ENCODE measurements around the gene ADCY4.

ADCY4 gene

DNA sequence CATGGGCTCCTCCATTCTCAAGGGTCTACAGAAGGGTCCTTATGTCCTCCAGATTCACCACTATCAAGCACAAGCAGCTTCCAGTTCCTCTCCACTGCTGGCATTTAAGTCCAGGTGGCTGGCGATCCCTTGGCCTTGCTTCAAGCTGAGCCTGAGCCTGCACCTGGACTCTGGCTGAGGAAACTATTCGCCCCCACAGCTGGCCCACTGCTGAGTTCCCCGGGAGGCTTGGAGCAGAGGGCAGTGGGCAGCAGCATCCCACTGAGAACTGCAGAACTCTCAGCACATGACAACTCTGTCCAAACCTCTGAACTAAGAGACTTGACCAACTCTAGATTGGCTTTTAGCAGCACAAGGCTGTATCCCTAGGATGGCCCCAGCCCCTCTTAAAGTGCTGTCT is 52.1 kb downstream of the ADCY4 start:
- Histone ChIP-seq H3K27me3 (ENCODE audit: insufficient read depth, insufficient read length) (no peaks in the 10 kb centered on the region), H3K9me3 (ENCODE audit: insufficient read depth, low read length) (no peaks in the 10 kb centered on the region), H3K36me3 (ENCODE audit: insufficient read depth, insufficient read length, low read length) (no peaks in the 10 kb centered on the region), H3K4me1 (ENCODE audit: insufficient read depth, insufficient read length) (peaks cover 4% of the 10 kb centered on the region), H3K9ac (ENCODE audit: insufficient read length, low read depth) (no peak overlapping the region), H3K4me3 (ENCODE audit: insufficient read length, low read depth) (no peak overlapping the region)
- DNase-seq (ENCODE audit: low read depth, low spot score) = no peak
- no peak for TF ChIP-seq ZNF274 (IDR thresholded peaks at IDR 0.05; ENCODE audit: low read depth, low read length)
- no peak for TF ChIP-seq YY1 (IDR thresholded peaks at IDR 0.05; ENCODE audit: insufficient read depth, insufficient read length)
- no peak for TF ChIP-seq SUZ12 (IDR thresholded peaks at IDR 0.05; ENCODE audit: extremely low read depth, insufficient read depth, insufficient read length)

DNA sequence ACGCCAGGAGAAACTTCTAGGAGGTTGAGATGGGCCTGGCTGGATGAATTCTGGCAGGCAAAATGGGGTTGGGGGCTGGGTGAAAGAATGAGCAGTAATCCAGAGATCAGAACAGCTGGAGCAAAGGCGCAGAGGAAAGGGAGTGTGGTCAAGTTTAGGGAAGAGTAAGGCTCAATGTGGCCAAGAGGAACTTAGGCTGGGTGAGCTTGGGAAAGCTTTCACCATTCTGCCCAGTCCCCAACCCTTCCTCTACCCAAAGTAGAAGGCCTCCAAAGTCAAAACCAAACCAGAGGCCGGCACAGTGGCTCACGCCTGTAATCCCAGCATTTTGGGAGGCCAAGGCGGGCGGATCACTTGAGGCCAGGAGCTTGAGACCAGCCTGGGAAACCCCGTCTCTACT is 53.2 kb downstream of the ADCY4 start:
- no peaks in the 10 kb centered on the region for H3K27me3 ChIP-seq (ENCODE audit: insufficient read depth, insufficient read length)
- no peak for TF ChIP-seq ZNF274 (IDR thresholded peaks at IDR 0.05; ENCODE audit: low read depth, low read length)
- TF ChIP-seq YY1 (IDR thresholded peaks at IDR 0.05; ENCODE audit: insufficient read depth, insufficient read length) = no peak
- no peak for TF ChIP-seq SUZ12 (IDR thresholded peaks at IDR 0.05; ENCODE audit: extremely low read depth, insufficient read depth, insufficient read length)
- no peaks in the 10 kb centered on the region for H3K36me3 ChIP-seq (ENCODE audit: insufficient read depth, insufficient read length, low read length)
- H3K9me3 ChIP-seq (ENCODE audit: insufficient read depth, low read length) = no peaks in the 10 kb centered on the region
- H3K9ac ChIP-seq (ENCODE audit: insufficient read length, low read depth) = no peak overlapping the region
- peaks cover 4% of the 10 kb centered on the region for H3K4me1 ChIP-seq (ENCODE audit: insufficient read depth, insufficient read length)
- no peak for DNase-seq (ENCODE audit: low read depth, low spot score)
- H3K4me3 ChIP-seq (ENCODE audit: insufficient read length, low read depth) = no peak overlapping the region

DNA sequence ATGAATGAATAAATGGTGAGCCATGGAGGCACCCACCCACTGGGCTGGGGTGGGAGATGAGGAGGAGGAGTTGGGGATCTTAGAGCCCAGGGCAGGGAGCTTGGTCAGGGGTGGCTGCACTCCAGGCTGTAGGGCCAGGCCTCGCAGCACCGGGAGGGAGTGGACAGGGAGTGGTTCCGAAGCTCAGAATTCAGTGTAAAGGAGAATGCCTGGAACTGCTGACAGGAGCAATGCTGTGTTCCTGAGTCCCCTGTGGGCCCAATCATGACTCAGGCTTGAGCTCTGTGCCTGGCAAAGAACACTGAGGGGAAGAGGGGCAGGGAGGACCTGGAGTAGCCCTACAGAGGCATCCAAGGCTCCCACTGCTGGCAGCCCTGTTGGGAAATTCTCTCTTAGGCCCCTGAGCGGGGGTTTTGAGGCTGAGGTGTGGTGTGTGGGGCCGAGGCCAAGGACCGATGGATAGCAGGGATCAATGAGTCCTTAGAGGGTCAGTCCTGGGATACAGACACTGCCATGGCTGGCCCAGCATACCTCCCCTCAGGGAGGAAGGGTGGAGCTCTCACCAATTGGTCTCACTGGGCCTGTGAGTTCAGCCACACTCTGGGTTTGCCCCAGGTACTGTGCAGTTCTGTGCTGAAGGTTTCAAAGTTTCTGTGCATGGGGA is 53.9 kb downstream of the ADCY4 start:
- H3K36me3 ChIP-seq (ENCODE audit: insufficient read depth, insufficient read length, low read length) = no peaks in the 10 kb centered on the region
- TF ChIP-seq SUZ12 (IDR thresholded peaks at IDR 0.05; ENCODE audit: extremely low read depth, insufficient read depth, insufficient read length) = no peak
- TF ChIP-seq YY1 (IDR thresholded peaks at IDR 0.05; ENCODE audit: insufficient read depth, insufficient read length) = no peak
- no peak for TF ChIP-seq ZNF274 (IDR thresholded peaks at IDR 0.05; ENCODE audit: low read depth, low read length)
- H3K9me3 ChIP-seq (ENCODE audit: insufficient read depth, low read length) = no peaks in the 10 kb centered on the region
- no peak for DNase-seq (ENCODE audit: low read depth, low spot score)
- no peaks in the 10 kb centered on the region for H3K27me3 ChIP-seq (ENCODE audit: insufficient read depth, insufficient read length)
- peaks cover 4% of the 10 kb centered on the region for H3K4me1 ChIP-seq (ENCODE audit: insufficient read depth, insufficient read length)
- no peak overlapping the region for H3K9ac ChIP-seq (ENCODE audit: insufficient read length, low read depth)
- H3K4me3 ChIP-seq (ENCODE audit: insufficient read length, low read depth) = no peak overlapping the region

DNA sequence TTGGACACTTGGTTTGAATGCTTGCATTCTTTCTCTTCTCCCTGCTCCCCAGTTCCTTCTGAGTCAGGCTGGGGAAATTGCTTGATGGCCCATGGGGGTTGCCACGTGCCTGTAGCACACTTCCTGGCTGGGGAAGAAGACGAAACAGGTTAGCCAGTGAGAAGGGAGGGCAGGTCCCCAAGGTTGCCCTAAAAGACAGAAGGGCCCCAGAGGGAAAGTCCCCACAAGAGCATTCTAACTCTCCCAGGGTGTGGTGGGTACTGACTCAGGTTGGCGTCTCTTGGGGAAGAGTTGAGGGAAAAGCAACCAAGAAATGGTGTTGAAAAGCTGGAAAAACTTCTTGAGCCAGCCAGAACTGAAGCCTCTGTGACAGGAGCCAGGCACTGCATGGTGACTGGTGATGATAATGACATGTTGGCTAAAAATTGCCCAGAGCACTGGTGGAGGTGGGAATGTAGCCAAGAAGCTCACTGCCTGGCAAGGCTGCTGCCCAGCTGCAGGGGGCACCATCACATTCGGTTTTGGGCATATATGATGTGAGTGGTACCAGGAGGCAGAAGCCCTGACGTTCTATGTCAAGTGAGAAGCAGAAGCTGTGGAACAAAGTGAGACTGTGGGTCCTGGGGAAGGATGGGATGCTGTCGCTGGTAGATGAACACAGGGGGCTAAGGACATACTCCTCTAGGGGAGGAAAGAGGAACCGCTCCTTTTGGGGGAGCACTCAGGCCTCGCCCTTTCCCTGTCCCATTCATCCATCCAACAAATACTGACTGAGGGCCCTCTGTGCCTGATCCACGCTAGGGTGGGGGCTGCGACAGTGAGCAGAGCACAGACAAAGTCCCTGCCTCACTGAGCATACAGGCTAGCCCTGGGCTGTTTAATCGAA is 55.3 kb downstream of the ADCY4 start:
- no peak for DNase-seq (ENCODE audit: low read depth, low spot score)
- no peak overlapping the region for H3K4me3 ChIP-seq (ENCODE audit: insufficient read length, low read depth)
- no peaks in the 10 kb centered on the region for H3K36me3 ChIP-seq (ENCODE audit: insufficient read depth, insufficient read length, low read length)
- H3K9ac ChIP-seq (ENCODE audit: insufficient read length, low read depth) = no peak overlapping the region
- no peaks in the 10 kb centered on the region for H3K27me3 ChIP-seq (ENCODE audit: insufficient read depth, insufficient read length)
- TF ChIP-seq SUZ12 (IDR thresholded peaks at IDR 0.05; ENCODE audit: extremely low read depth, insufficient read depth, insufficient read length) (no peak), YY1 (IDR thresholded peaks at IDR 0.05; ENCODE audit: insufficient read depth, insufficient read length) (no peak), ZNF274 (IDR thresholded peaks at IDR 0.05; ENCODE audit: low read depth, low read length) (no peak)
- peaks cover 4% of the 10 kb centered on the region for H3K4me1 ChIP-seq (ENCODE audit: insufficient read depth, insufficient read length)
- no peaks in the 10 kb centered on the region for H3K9me3 ChIP-seq (ENCODE audit: insufficient read depth, low read length)

DNA sequence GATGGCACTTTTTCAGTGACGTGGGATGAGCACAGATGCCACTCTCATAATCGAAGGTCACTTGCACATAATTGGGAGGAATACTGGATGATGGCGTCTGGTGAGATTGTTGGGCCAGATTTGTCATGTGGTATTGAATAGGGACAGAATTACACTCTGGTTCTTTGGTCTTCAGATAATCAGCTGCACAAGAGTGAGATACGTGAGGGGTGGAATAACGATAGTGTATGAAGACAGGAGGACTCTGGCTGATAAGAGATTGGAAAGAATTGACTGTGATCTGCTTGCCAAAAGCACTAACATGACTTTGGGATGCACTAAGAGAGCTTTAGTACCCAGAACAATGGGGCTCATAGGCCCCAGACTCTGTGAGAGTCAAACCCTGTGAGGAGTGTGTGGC is 56.4 kb downstream of the ADCY4 start:
- H3K27me3 ChIP-seq (ENCODE audit: insufficient read depth, insufficient read length) = no peaks in the 10 kb centered on the region
- H3K9me3 ChIP-seq (ENCODE audit: insufficient read depth, low read length) = no peaks in the 10 kb centered on the region
- TF ChIP-seq YY1 (IDR thresholded peaks at IDR 0.05; ENCODE audit: insufficient read depth, insufficient read length) = no peak
- no peak for TF ChIP-seq ZNF274 (IDR thresholded peaks at IDR 0.05; ENCODE audit: low read depth, low read length)
- no peak for TF ChIP-seq SUZ12 (IDR thresholded peaks at IDR 0.05; ENCODE audit: extremely low read depth, insufficient read depth, insufficient read length)

DNA sequence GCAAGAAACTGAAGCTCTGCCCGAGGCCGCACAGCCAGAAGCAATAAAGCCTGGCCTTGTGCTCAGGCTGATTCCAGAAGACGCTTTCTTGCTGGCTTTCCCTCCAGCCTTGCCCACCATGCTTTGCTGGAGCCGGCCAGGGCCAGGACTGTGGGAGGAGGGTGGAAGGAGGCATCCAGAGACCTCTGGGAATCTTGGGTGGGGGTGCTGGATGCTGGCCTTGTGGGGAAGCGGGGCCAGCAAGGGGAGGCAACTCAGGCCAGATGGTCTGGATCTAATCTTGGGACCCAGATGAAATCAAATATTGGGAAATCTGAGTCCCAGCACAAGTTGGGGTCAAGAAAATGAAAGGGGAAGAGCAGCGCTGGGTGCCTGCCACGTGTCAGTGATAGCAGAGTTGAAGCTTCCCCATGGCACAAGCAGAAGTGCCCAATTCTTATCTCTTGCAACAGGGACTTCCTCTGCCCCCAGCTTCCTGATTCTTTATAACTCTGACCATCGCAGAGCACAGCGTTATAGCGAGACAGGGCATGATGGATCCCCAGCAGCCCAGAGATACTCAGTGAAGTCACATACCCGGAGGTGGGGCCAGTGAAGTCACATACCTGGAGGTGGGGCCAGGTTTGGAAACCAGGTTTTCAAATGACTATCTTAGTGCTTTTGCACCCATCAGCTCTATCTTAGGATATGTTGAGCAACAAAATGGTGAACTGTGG is 57.1 kb downstream of the ADCY4 start:
- no peak for DNase-seq (ENCODE audit: low read depth, low spot score)
- TF ChIP-seq SUZ12 (IDR thresholded peaks at IDR 0.05; ENCODE audit: extremely low read depth, insufficient read depth, insufficient read length) = no peak
- TF ChIP-seq ZNF274 (IDR thresholded peaks at IDR 0.05; ENCODE audit: low read depth, low read length) = no peak
- no peak for TF ChIP-seq YY1 (IDR thresholded peaks at IDR 0.05; ENCODE audit: insufficient read depth, insufficient read length)

More for the DNA sequence above, 56.4 kb downstream of the ADCY4 start:
- peaks cover 3% of the 10 kb centered on the region for H3K36me3 ChIP-seq (ENCODE audit: insufficient read depth, insufficient read length, low read length)
- H3K4me1 ChIP-seq (ENCODE audit: insufficient read depth, insufficient read length) = peaks cover 4% of the 10 kb centered on the region
- DNase-seq (ENCODE audit: low read depth, low spot score) = no peak
- no peak overlapping the region for H3K4me3 ChIP-seq (ENCODE audit: insufficient read length, low read depth)
- H3K9ac ChIP-seq (ENCODE audit: insufficient read length, low read depth) = no peak overlapping the region

More for the DNA sequence above, 57.1 kb downstream of the ADCY4 start:
- no peaks in the 10 kb centered on the region for H3K27me3 ChIP-seq (ENCODE audit: insufficient read depth, insufficient read length)
- H3K36me3 ChIP-seq (ENCODE audit: insufficient read depth, insufficient read length, low read length) = peaks cover 4% of the 10 kb centered on the region
- H3K4me1 ChIP-seq (ENCODE audit: insufficient read depth, insufficient read length) = peaks cover 4% of the 10 kb centered on the region
- no peak overlapping the region for H3K4me3 ChIP-seq (ENCODE audit: insufficient read length, low read depth)
- no peaks in the 10 kb centered on the region for H3K9me3 ChIP-seq (ENCODE audit: insufficient read depth, low read length)
- no peak overlapping the region for H3K9ac ChIP-seq (ENCODE audit: insufficient read length, low read depth)

Data from NT2/D1 (cell line).